GM20431 (cell line): ENCODE results near the gene GORAB.

Experiments
- in situ Hi-C: fragments of 300-500 bp; cut with MseI, MboI; formaldehyde crosslinking; loops from one replicate; pipeline ENCODE4 v1.15.0; 2020; ENCODE audit warnings: low sequenced_read_pairs; ENCODE audit not compliant: unreplicated experiment

Gene GORAB

GRCh38 chr1:170586321-170587252, 54.6 kb downstream of the GORAB start:
- in situ Hi-C loops: no loop called here

GRCh38 chr1:170587253-170587593, 55.3 kb downstream of the GORAB start:
- in situ Hi-C loops: no loop called here

GRCh38 chr1:170590921-170591705, 59.1 kb downstream of the GORAB start:
- in situ Hi-C loops: no loop called here

GRCh38 chr1:170592591-170593111, 60.7 kb downstream of the GORAB start:
- in situ Hi-C loops: no loop called here

GRCh38 chr1:170593173-170594011, 61.4 kb downstream of the GORAB start:
- in situ Hi-C loops: no loop called here

GRCh38 chr1:170594066-170594626, 62.2 kb downstream of the GORAB start:
- in situ Hi-C loops: no loop called here

- in situ Hi-C loops: no loop called here
These were observed 64.7 kb downstream of the GORAB start for GRCh38 chr1:170596701-170597100.

GRCh38 chr1:170598618-170599017, 66.7 kb downstream of the GORAB start:
- in situ Hi-C loops: no loop called here

- in situ Hi-C loops: no loop called here
These were observed 67.1 kb downstream of the GORAB start for GRCh38 chr1:170599033-170599432.

GRCh38 chr1:170601866-170602265, 69.9 kb downstream of the GORAB start:
- in situ Hi-C loops: no loop called here
